NCI-H2196 (cell line): ENCODE measurements around the gene NPM1.

Experiments used
- DNase-seq: peaks from one replicate; lab custom pipeline; 2025; ENCODE audit not compliant: unreplicated experiment; lab: John Stamatoyannopoulos, UW

The NPM1 gene

GRCh38 chr5:171427318-171428167 is 39.9 kb downstream of the NPM1 start:
- DNase-seq = no peak

DNA sequence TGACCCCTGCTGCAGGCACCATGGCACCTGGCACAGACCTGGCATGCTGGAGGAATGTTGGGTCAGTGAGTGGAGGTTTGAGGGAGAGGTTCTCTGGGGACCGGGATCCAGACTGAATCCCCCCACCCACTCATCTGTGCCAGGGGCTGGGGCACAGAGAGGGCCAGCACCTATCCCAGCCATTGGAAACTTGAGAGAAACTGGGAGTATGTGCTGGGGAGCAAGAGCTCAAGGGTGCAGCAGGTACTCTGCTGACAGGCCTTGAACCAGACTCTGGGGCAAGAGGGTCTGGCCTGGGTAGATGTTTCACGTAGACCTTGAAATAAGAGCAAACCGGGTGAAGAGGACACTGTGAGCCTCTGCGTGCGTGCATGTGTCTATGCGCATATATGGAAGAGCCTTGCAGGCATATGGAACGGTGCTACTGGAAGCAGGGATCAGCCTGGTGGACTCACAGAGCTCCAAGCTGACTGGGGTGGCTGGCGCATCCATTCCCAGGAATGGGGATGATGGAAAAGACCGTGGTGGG is 40.6 kb downstream of the NPM1 start:
- no peak for DNase-seq

DNA sequence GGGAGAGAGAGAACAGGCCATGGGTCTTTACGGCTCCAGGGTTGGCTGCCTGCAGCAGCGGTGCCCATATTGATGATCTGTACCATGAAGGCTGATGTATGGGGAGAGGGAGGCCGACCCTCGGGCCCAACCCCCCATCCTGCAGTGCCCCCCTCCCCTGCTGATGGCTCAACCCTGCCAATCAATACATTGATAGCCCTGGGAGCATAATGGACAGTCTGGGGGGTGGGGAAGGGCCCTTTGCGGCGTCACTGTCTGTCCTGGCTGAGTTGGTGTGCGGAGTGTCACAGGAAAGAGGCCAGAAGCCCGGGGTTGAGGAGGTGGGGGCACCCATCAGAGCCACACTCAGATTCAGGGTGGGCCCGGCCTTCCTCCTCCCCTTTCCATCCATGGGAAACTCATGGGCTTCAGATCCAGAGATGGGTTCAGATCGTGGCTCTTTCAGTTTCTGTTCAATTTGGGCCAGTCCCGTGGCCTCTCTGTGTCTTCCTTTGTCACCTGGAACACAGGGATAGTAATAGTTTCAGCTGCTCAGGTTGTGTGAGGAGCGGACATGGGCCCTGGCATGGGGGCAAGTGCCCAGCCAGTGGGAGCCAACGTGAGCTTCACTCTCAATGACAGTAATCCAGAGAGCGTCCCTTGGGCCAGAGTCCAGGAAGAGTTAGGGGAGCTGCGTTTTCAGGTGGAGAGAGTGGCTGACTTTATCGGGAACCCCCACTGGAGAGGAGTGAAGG is 41.3 kb downstream of the NPM1 start:
- DNase-seq = no peak

DNA sequence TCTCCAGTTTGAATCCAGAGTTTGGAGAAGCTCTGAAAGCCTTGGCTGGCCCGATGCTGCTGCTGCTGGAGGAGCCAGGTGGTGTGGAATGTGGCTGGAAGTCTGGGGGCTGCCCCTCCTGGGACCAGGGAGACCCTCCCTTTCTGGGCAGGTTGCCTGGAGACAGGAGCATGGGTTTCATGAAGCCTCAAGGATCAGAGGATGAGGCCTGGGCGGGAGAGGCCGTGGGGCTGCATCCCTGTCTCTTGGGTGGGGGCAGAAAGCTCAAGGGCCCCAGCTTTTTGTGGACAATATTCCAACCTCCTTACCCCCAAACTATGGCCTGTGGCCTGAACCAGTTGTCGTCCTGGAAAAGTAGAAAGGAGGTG is 41.9 kb downstream of the NPM1 start:
- DNase-seq = no peak

DNA sequence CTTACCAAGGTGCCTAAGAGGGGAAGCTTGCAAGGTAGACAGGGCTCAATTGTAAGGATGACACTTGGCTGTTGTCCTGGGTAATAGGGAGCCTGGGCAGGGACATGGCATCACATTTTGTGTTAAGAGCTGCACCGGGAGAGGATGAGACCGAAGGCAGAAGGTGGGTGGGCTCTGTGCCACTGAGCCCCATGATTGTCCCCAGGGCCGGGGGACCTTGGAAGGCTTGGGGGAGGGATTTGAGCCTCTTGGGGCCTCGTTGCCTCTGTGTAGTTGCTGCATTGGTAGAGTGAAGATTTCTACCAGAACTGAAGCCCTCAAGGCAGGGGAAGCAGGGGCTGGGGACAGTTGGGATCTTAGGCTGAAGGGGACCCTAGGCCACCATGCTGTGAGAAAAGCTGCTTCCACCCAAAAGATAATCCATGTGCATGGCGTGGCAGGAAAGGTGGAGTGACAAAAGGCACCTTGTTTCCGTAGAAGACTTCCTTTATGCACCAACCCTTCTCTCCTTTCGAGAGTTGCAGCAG is 43.7 kb downstream of the NPM1 start:
- DNase-seq = no peak

DNA sequence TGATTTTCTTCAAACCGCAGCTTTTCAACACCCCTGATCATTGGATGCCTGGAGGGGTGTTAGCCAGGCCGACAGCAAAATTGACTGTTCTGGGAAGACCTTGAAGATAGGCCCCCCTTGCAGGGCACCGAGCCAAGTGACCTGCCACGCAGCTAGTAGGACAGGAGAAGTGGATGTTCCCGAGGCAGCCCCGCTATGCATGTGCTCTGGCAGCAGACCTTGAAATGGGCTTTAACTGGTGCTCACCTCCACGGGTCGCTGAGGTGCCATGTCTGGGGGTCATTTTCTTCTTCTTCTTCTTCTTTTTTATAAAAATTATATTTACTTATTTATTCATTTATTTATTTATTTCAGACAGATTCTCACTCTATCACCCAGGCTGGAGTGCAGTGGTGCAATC is 44.4 kb downstream of the NPM1 start:
- no peak for DNase-seq

DNA sequence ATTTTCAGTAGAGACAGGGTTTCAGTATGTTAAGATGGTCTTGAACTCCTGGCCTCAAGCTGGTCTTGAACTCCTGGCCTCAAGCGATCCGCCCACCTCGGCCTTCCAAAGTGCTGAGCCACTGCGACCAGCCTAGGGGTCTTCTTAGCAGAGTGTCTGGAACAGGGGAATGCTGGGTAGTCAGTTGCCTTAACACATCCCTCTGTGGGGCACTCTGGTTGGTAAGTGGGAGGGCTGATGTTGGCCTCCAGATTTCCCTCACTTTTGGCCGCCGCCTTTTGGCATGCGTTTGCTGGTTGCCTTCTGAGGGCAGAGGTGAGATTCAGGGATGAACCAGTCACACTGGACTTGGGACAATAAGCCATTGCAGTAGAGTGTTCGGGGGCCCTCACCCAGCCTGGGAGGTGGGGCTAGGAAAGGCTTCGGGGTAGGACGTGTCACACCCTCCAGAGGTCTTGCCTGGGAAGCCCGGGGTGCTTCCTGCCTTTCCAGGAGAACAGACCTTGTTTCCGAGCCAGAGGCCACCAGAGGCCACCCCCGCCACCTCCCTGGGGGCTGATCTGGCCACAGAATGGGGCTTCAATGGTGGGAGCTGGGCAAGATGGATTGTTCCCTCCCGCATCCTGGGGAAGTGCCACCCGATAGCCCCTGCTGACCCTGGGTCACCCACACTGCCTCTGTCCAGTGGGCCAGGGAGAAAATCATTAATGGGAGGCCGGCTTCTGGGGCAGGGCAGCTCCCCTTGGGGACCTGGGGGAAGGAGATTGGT is 45.1 kb downstream of the NPM1 start:
- DNase-seq = no peak

- DNase-seq = no peak
Measured at GRCh38 chr5:171433352-171433698, 45.7 kb downstream of the NPM1 start.

GRCh38 chr5:171433982-171434676 is 46.5 kb downstream of the NPM1 start:
- DNase-seq = no peak

- DNase-seq = no peak
Measured at GRCh38 chr5:171434874-171435273, 47.2 kb downstream of the NPM1 start.

- DNase-seq = no peak
Measured at GRCh38 chr5:171435908-171436307, 48.3 kb downstream of the NPM1 start.

DNA sequence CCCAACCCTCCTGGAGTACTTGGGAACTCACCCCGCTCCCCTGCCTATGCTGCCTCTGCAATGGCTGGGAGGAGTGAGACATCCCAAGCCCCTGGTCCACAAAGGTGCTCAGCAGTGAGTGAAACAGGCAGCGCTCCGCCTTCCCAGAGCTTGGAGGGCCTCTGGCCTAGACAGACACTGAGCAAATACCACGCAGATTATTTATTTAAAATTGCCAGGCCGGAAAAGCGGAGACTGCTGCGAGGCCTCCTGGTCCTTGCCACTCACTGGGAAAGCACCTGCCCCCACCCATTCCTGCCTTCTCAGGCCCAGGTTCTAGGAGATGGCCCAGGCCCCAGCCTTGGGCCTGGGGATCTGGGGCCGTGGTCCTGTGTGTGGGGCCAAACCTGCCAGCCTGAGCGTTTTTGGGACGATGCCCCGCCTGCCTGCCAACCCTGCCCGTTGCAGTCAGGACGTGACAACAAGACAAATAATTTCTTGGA is 49.2 kb downstream of the NPM1 start:
- no peak for DNase-seq

- no peak for DNase-seq
Measured at GRCh38 chr5:171437286-171437821, 49.7 kb downstream of the NPM1 start.

GRCh38 chr5:171438738-171439137 is 51.1 kb downstream of the NPM1 start:
- no peak for DNase-seq

DNA sequence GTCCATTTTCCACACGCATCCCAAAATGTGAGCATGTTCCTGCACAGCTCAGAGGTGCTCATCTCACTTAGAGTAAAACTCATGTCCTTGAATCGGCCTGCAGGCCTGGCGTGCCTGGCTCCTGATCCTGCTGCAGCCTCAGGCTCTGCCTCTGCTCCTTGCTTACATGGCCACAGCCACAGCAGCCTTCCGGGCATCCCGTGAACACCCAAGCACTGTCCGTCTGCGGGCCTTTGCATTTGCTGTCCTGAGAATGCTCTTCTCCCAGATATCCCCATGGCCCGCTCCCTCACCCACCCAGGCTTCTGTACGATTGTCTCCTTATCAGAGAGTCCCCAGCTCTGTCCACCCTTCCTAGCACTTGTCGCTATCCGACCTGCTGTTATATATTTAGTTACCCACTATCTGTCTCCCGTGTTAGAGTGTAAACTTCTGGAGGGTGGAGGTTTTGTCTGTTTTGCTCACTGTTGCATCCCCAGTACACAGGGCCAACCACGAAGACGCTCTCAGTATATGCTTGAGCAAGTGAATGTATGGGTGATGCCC is 53.7 kb downstream of the NPM1 start:
- no peak for DNase-seq

- no peak for DNase-seq
Measured at GRCh38 chr5:171442287-171443042, 54.8 kb downstream of the NPM1 start.

DNA sequence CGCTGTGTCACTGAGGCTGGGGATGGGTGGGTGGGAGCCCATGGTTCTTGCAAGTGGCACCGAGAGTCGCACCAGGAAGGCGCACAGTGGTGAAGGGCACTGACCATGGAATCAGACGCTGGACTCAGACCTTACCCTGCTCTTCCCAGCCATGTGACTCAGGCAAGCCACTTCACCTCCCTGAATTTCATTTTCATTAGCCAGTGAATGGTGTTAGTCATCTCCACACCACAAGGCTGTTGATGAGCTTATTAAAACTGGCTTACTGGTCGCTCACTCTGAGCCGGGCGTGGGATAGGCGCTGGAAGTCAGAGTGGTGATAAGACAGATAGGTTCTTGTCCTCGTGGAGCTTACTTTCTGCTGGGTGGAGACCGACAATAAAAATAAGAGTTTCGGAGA is 56.9 kb downstream of the NPM1 start:
- no peak for DNase-seq

- no peak for DNase-seq
Measured at GRCh38 chr5:171445644-171446516, 58.2 kb downstream of the NPM1 start.
